Heart left ventricle (tissue), 13 donors: ENCODE data around the gene OR7G3.

Experiments
- POLR2A ChIP-seq, 2 donors: fragments of 450-650 bp; IDR thresholded peaks; one replicate each; pipeline ENCODE4 v1.6.1; 2017; ENCODE audit warnings: antibody characterized with exemption in 2 of 2, mild to moderate bottlenecking in 2 of 2, moderate library complexity in 2 of 2
- TF ChIP-seq, protein P1 (sequence below), 12 donors: fragments of 200-600 bp; sonication (generic) in 4 of 12; IDR thresholded peaks; one replicate each; pipeline versions ENCODE4 v1.5.0 to v1.8.0; 2018 to 2022; ENCODE audit warnings: antibody characterized with exemption in 12 of 12, mild to moderate bottlenecking in 5 of 12
- donor health status: ischemic (EF 13 %, LVEDD 7.1; RV severe dilation, severe dysfunction).
- donor health status: DM: no; HTN: yes; CAD: no.
- donor health status: DM: no; HTN: no; CAD: no.
- donor health status: ischemic (EF 25% LVEDD 6.9; RV normal size, moderate dysfunction).
- donor health status: ischemic (EF 25% LVEDD 5.7; RV mildly dilated, moderate dysfunction).
- donor health status: ischemic (EF 35%, LVEDD 5.7; RV mildly dilated, moderate dysfunction).
- donor health status: nonischemic (EF 11% LVEDD 7.7; RV severe dilation, severe dysfunction).
- donor health status: DM: yes; HTN: yes; CAD: no.
- donor health status: PGD.
- donor health status: ischemic (EF 29% LVEDD 5.4; RV normal size, mild dysfunction).
- donor health status: nonischemic (EF 23%, LVEDD 6.1; RV moderate dilation, normal function).

GRCh38 chr19:9146882-9147281 lies 20.1 kb upstream of the OR7G3 start:
- TF ChIP-seq, protein P1, sequence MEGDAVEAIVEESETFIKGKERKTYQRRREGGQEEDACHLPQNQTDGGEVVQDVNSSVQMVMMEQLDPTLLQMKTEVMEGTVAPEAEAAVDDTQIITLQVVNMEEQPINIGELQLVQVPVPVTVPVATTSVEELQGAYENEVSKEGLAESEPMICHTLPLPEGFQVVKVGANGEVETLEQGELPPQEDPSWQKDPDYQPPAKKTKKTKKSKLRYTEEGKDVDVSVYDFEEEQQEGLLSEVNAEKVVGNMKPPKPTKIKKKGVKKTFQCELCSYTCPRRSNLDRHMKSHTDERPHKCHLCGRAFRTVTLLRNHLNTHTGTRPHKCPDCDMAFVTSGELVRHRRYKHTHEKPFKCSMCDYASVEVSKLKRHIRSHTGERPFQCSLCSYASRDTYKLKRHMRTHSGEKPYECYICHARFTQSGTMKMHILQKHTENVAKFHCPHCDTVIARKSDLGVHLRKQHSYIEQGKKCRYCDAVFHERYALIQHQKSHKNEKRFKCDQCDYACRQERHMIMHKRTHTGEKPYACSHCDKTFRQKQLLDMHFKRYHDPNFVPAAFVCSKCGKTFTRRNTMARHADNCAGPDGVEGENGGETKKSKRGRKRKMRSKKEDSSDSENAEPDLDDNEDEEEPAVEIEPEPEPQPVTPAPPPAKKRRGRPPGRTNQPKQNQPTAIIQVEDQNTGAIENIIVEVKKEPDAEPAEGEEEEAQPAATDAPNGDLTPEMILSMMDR (IDR thresholded peaks at IDR 0.05): no peak
- TF ChIP-seq POLR2A (IDR thresholded peaks at IDR 0.05): no peak
